K562 (cell line): ENCODE measurements around the gene ERGIC1. TPM values are rescaled to one million over a fixed set of nuclear protein-coding genes. Genes with fewer than 3 reads are reported as not detected.

ENCODE experiments used
- ATAC-seq: fragments of 200-7000 bp; cut with Tn5 transposase; 3 replicates; pipeline ENCODE4 v1.9.1; 2020; ENCODE audit warnings: moderate library complexity
- BruUV-seq: library from RNA; stranded (reverse); fragments of 400-500 nt; replicated peaks from 2 replicates; lab custom pipeline; 2021; lab: Mats Ljungman, UMichigan
- CTCF ChIA-PET: fragments of 300-600 bp; formaldehyde crosslinking; extraction: SDS; loops from one replicate; lab custom pipeline; 2021; ENCODE audit warnings: low intra/inter-chr PET ratio; lab: Yijun Ruan, JAX
- POLR2A ChIA-PET: fragments of 300-600, 350-650 bp; sonication (Branson Sonifier 250); formaldehyde crosslinking; extraction: SDS; loops from one replicate; lab custom pipeline; 2021; ENCODE audit warnings: antibody characterized with exemption, inconsistent platforms; lab: Yijun Ruan, JAX
- DNase-seq, 4 experiments: peaks; one replicate each; pipeline versions ENCODE4 v3.0.0 to v3.0.0-alpha.2; 2011 to 2018; ENCODE audit warnings: low spot score in 3 of 4, mixed read lengths in 3 of 4; ENCODE audit errors: extremely low read depth in 1 of 4
- FAIRE-seq: peaks from 2 replicates; lab custom pipeline; 2011; peaks lifted over from hg19 to GRCh38; lab: Jason Lieb, UNC
- H2AFZ ChIP-seq: 2 replicates; pipeline ENCODE4 v1.6.0; 2011; ENCODE audit warnings: low read depth, low read length, control low read depth, inconsistent platforms
- H3K27ac ChIP-seq: fragments of 200-600 bp; 3 replicates; pipeline ENCODE4 v1.8.0; 2011; ENCODE audit warnings: low read depth, mild to moderate bottlenecking, control low read depth, inconsistent platforms, low read length, moderate library complexity, mixed read lengths; ENCODE audit errors: extremely low read depth
- H3K27me3 ChIP-seq, 2 experiments: fragments of 300-600 bp in 1 of 2; 2 replicates in 1 of 2; 3 replicates in 1 of 2; pipeline versions ENCODE4 v1.6.0 to v1.8.0; 2011; ENCODE audit warnings: inconsistent platforms in 2 of 2, low read length in 2 of 2, mild to moderate bottlenecking in 1 of 2, mixed read lengths in 1 of 2, moderate library complexity in 1 of 2; ENCODE audit not compliant: control insufficient read depth in 2 of 2, insufficient read depth in 2 of 2
- H3K36me3 ChIP-seq: fragments of 300-600 bp; 3 replicates; pipeline ENCODE4 v1.8.0; 2011; ENCODE audit warnings: mild to moderate bottlenecking, low read length, inconsistent platforms; ENCODE audit not compliant: control insufficient read depth, insufficient read depth
- H3K4me1 ChIP-seq, 2 experiments: fragments of 200-600 bp in 1 of 2; replicated peaks in 1 of 2; 2 replicates in 1 of 2; 3 replicates in 1 of 2; pipeline versions ENCODE4 v1.5.1 to v1.8.0; 2011; ENCODE audit warnings: inconsistent platforms in 2 of 2, low read length in 2 of 2, mild to moderate bottlenecking in 1 of 2, mixed read lengths in 1 of 2, moderate library complexity in 1 of 2; ENCODE audit not compliant: control insufficient read depth in 2 of 2, insufficient read depth in 2 of 2
- H3K4me2 ChIP-seq: 2 replicates; pipeline ENCODE4 v1.6.1; 2011; ENCODE audit warnings: low read length, control low read depth, inconsistent platforms, mixed read lengths; ENCODE audit not compliant: insufficient read depth
- H3K4me3 ChIP-seq: fragments of 200-600 bp; sonication (generic), shearing (Covaris generic); 2 replicates; pipeline ENCODE4 v1.5.1; 2016; ENCODE audit warnings: control low read depth, inconsistent platforms
- H3K79me2 ChIP-seq: fragments of 200-600 bp; 3 replicates; pipeline ENCODE4 v1.8.0; 2011; ENCODE audit warnings: low read length, inconsistent platforms; ENCODE audit not compliant: control insufficient read depth, insufficient read depth
- H3K9ac ChIP-seq, 2 experiments: 2 replicates each; pipeline versions ENCODE4 v1.6.0 to v1.6.1; 2011; ENCODE audit warnings: low read depth in 2 of 2, low read length in 2 of 2, control low read depth in 1 of 2, inconsistent platforms in 1 of 2, mild to moderate bottlenecking in 1 of 2, mixed read lengths in 1 of 2; ENCODE audit not compliant: insufficient read depth in 1 of 2
- H3K9me1 ChIP-seq: one replicate; pipeline ENCODE4 v1.6.0; 2011; ENCODE audit warnings: inconsistent platforms, mild to moderate bottlenecking, low read length, moderate library complexity; ENCODE audit not compliant: control insufficient read depth, insufficient read depth
- H3K9me3 ChIP-seq: replicated peaks from 2 replicates; pipeline ENCODE4 v1.5.1; 2011; ENCODE audit warnings: low read depth, low read length, inconsistent platforms; ENCODE audit not compliant: control insufficient read depth, insufficient read depth
- H4K20me1 ChIP-seq: replicated peaks from 2 replicates; pipeline ENCODE4 v1.6.1; 2011; ENCODE audit warnings: low read length, inconsistent platforms, mixed read lengths; ENCODE audit not compliant: control insufficient read depth, insufficient read depth
- ARID1B ChIP-seq: fragments of 450-650 bp; IDR thresholded peaks from 2 replicates; pipeline ENCODE4 v1.6.1; 2016; ENCODE audit warnings: antibody characterized with exemption, mild to moderate bottlenecking, inconsistent platforms
- E2F6 ChIP-seq, 2 experiments: IDR thresholded peaks; 2 replicates each; pipeline ENCODE4 v1.6.1; 2011; ENCODE audit warnings: borderline replicate concordance in 1 of 2, control low read depth in 1 of 2, low read depth in 1 of 2, low read length in 1 of 2, mild to moderate bottlenecking in 1 of 2, mixed read lengths in 1 of 2, moderate library complexity in 1 of 2; ENCODE audit not compliant: insufficient read depth in 1 of 2, insufficient read length in 1 of 2, poor library complexity in 1 of 2, severe bottlenecking in 1 of 2; ENCODE audit errors: extremely low read depth in 1 of 2
- ELK3 ChIP-seq: fragments of 450-650 bp; formaldehyde crosslinking; IDR thresholded peaks from 2 replicates; pipeline ENCODE4 v1.4.0; 2020; ENCODE audit warnings: mild to moderate bottlenecking
- FOXM1 ChIP-seq, 2 experiments: fragments of 450-650 bp in 1 of 2; sonication (generic) in 1 of 2; formaldehyde crosslinking in 1 of 2; IDR thresholded peaks; 2 replicates each; pipeline versions ENCODE4 v1.6.1 to v1.9.0; 2017 to 2022; ENCODE audit warnings: low read depth in 2 of 2, mild to moderate bottlenecking in 2 of 2, missing genetic modification reagents in 1 of 2, moderate library complexity in 1 of 2
- GATA2 ChIP-seq: sonication (generic); formaldehyde crosslinking; IDR thresholded peaks from 2 replicates; pipeline ENCODE4 v1.4.0; 2020; ENCODE audit warnings: mild to moderate bottlenecking, missing genetic modification reagents
- MECOM ChIP-seq: fragments of 250-450 bp; sonication (Bioruptor Pico); IDR thresholded peaks from 2 replicates; pipeline ENCODE4 v1.8.0; 2022; ENCODE audit warnings: inconsistent platforms
- MEIS2 ChIP-seq: fragments of 450-650 bp; IDR thresholded peaks from 2 replicates; pipeline ENCODE4 v1.6.1; 2014; ENCODE audit warnings: mild to moderate bottlenecking; ENCODE audit not compliant: partially characterized antibody
- MXI1 ChIP-seq: IDR thresholded peaks from 2 replicates; pipeline ENCODE4 v1.6.1; 2011; ENCODE audit warnings: low read depth, mild to moderate bottlenecking, improper control_type of control experiment, low read length
- PML ChIP-seq: IDR thresholded peaks from 2 replicates; pipeline ENCODE4 v1.6.1; 2012; ENCODE audit warnings: low read length, inconsistent platforms
- PPARD ChIP-seq: fragments of 250-450 bp; sonication (Bioruptor Pico); IDR thresholded peaks from 2 replicates; pipeline ENCODE4 v1.8.0; 2022; ENCODE audit warnings: inconsistent platforms, mild to moderate bottlenecking, moderate library complexity
- PRMT5 ChIP-seq: sonication (generic); formaldehyde crosslinking; IDR thresholded peaks from 2 replicates; pipeline ENCODE4 v1.5.0; 2020; ENCODE audit warnings: missing genetic modification reagents
- RBM39 ChIP-seq: fragments of 200-400 bp; formaldehyde crosslinking; optimal IDR thresholded peaks from 2 replicates; pipeline ENCODE3; 2018; ENCODE audit warnings: low read depth, low read length
- RCOR1 ChIP-seq, 2 experiments: IDR thresholded peaks; 2 replicates each; pipeline ENCODE4 v1.6.1; 2012; ENCODE audit warnings: low read depth in 2 of 2, low read length in 2 of 2, borderline replicate concordance in 1 of 2, improper control_type of control experiment in 1 of 2
- RFX7 ChIP-seq: fragments of 250-450 bp; sonication (Bioruptor Pico); IDR thresholded peaks from 2 replicates; pipeline ENCODE4 v1.5.1; 2021; ENCODE audit warnings: mild to moderate bottlenecking
- SMARCA4 ChIP-seq: fragments of 450-650 bp; IDR thresholded peaks from 2 replicates; pipeline ENCODE4 v1.6.1; 2016
- SMARCE1 ChIP-seq: fragments of 450-650 bp; IDR thresholded peaks from 2 replicates; pipeline ENCODE4 v1.7.1; 2016; ENCODE audit warnings: mild to moderate bottlenecking
- SRSF9 ChIP-seq: fragments of 200-400 bp; formaldehyde crosslinking; IDR thresholded peaks from 2 replicates; pipeline ENCODE4 v1.6.1; 2017; ENCODE audit warnings: low read depth, low read length, borderline replicate concordance
- ZNF121 ChIP-seq: sonication (generic); formaldehyde crosslinking; conservative IDR thresholded peaks from 2 replicates; pipeline ENCODE4 v1.8.0; 2022; ENCODE audit warnings: missing genetic modification reagents
- ZNF449 ChIP-seq: fragments of 250-450 bp; sonication (Bioruptor Pico); IDR thresholded peaks from 2 replicates; pipeline ENCODE4 v1.8.0; 2022; ENCODE audit warnings: moderate library complexity, mild to moderate bottlenecking, inconsistent platforms
- ZNF717 ChIP-seq: fragments of 250-450 bp; sonication (Bioruptor Pico); IDR thresholded peaks from 2 replicates; pipeline ENCODE4 v1.5.0; 2021
- WGBS: fragments of 100-300 bp; shearing (Covaris generic); methylation state at CpG from one replicate; pipeline ENCODE4 v1.1.6; 2016; ENCODE audit warnings: low coverage, mixed read lengths; ENCODE audit not compliant: insufficient coverage; ENCODE audit errors: missing lambda C conversion rate; 5-methylcytosine and 5-hydroxymethylcytosine counted together
- in situ Hi-C: fragments of 300-500 bp; cut with MboI; formaldehyde crosslinking; loops from 4 replicates; pipeline ENCODE4 v1.15.0; 2018; ENCODE audit warnings: inconsistent platforms, mixed read lengths
- intact Hi-C: fragments of 100-400 bp; cut with micrococcal nuclease; formaldehyde crosslinking; loops from 2 replicates; pipeline ENCODE4 v1.14.2; 2022
- polyA plus RNA-seq, 8 experiments: library from polyadenylated mRNA; depleted of rRNA in 4 of 8; stranded (reverse) in 5 of 8; unstranded in 3 of 8; fragments of >200 nt; fragmentation: Nextera tagmentation in 2 of 8; fragmentation: Illumina TruSeq in 1 of 8; extraction: Ambion mirVana in 2 of 8; extraction: Trizol in 1 of 8; gene quantifications; 2 replicates each; pipeline versions ENCODE4 v1.2.1 to v1.2.3, GENCODE V29; 2011 to 2014; ENCODE audit warnings: inconsistent platforms in 1 of 8, missing spikeins in 1 of 8
- total RNA-seq, 7 experiments: library from RNA; depleted of rRNA in 6 of 7; stranded (reverse); fragments of >200 nt in 6 of 7; fragmentation: Illumina TruSeq in 2 of 7; extraction: Trizol in 2 of 7; gene quantifications; 2 replicates each; pipeline versions ENCODE4 v1.2.1 to v1.2.3, GENCODE V29; 2011 to 2021; ENCODE audit warnings: low replicate concordance in 1 of 7

ERGIC1 gene
- total and polyA plus RNA-seq, 9 of the 15 experiments (the other 6 are each of a cell fraction or from before 2014, with no cell fraction given), result 5.5 to 68.4 (median 36.4) TPM

DNA sequence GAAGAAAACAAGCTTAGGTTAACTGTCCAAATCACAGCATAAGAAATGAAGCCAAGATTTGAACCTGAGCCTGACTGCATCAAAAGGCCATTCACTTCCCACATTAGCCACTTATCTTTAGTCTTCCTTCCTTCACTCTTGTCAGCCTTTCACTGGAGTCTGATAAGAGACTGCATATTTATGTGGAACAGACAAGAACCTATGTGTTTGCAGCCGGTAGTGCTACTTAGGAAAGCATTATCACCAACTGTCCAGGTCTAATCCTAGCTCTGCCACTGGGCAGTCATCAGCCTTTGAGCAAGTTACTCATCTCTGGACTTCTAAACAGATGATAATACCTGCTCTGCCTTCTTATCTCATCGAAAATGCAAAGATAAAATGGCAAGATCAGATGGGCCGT lies 137.4 kb downstream of the ERGIC1 start:
- Histone ChIP-seq H3K4me3 (no peak overlapping the region), H2AFZ (no peak overlapping the region), H3K27ac (no peak overlapping the region), H3K4me2 (no peak overlapping the region; the same call in 1 of the 2 replicates), H3K9me1 (no peaks in the 10 kb centered on the region), H3K27me3 (0 out of 5 replicates have a peak, but pooled peaks cover 0 to 2% of the 10 kb centered on the region in 2 experiments), H4K20me1 (peaks cover 6% of the 10 kb centered on the region; the same call in 1 of the 2 replicates), H3K9me3 (no peaks in the 10 kb centered on the region), H3K79me2 (no peaks in the 10 kb centered on the region), H3K36me3 (peaks cover 18% of the 10 kb centered on the region; the same call in 1 of the 3 replicates), H3K9ac (no peak overlapping the region), H3K4me1 (peaks cover 3 to 13% of the 10 kb centered on the region in 2 experiments; a peak in 3 of 5 replicates)
- ChIA-PET POLR2A (interaction anchor here (0.6 to 3.2 kb wide), 3 partner anchors 11 to 345 kb away, joined by 3 to 36 read pairs (median 7); partner anchors contain the start of genes ATP6V0E1 and RPL26L1), CTCF (no interaction called here)
- WGBS, result 4% methylated on average over 3 of the region's 3 CpGs
- in situ Hi-C loops, result no loop called here
- BruUV-seq, result no TSS peak
- ATAC-seq (peak; percentile 84), DNase-seq (peak in 2 of 4 experiments; percentile 44 to 66), FAIRE-seq (peak; percentile 78)
- intact Hi-C loops, result no loop called here
- TF ChIP-seq MECOM, result peak; percentile 75
- TF ChIP-seq E2F6 (IDR thresholded peaks at IDR 0.05; ENCODE audit: borderline replicate concordance in 1 of 2, extremely low read depth in 1 of 2, insufficient read depth in 1 of 2, insufficient read length in 1 of 2, low read depth in 1 of 2, low read length in 1 of 2, poor library complexity in 1 of 2, severe bottlenecking in 1 of 2), result no peak
- no peak for TF ChIP-seq PRMT5 (CRISPR knock-in tag)
- TF ChIP-seq FOXM1 (IDR thresholded peaks at IDR 0.05; ENCODE audit: low read depth), result peak; percentile 65; the same call in 1 of the 2 replicates
- no peak for TF ChIP-seq FOXM1 (CRISPR knock-in tag; IDR thresholded peaks at IDR 0.05; ENCODE audit: low read depth)
- peak; percentile 64; the same call in 1 of the 2 replicates for TF ChIP-seq PML
- TF ChIP-seq ARID1B, result peak; percentile 89
- no peak for TF ChIP-seq ZNF449
- TF ChIP-seq SMARCA4, result peak; percentile 60; the same call in 1 of the 2 replicates
- no peak for TF ChIP-seq MXI1
- no peak for TF ChIP-seq RFX7 (CRISPR knock-in tag)
- TF ChIP-seq ZNF717, result no peak
- no peak for TF ChIP-seq RBM39
- peak in 1 of 2 experiments; percentile 98; a peak in 2 of 4 replicates for TF ChIP-seq RCOR1 (IDR thresholded peaks at IDR 0.05; ENCODE audit: borderline replicate concordance in 1 of 2, low read depth in 2 of 2, low read length in 2 of 2)
- TF ChIP-seq MEIS2, result peak; percentile 83
- TF ChIP-seq GATA2 (CRISPR knock-in tag), result peak; percentile 63
- TF ChIP-seq PPARD (CRISPR knock-in tag), result no peak
- no peak for TF ChIP-seq ELK3
- TF ChIP-seq ZNF121 (CRISPR knock-in tag), result no peak
- TF ChIP-seq SRSF9, result no peak
- peak; percentile 47; the same call in 1 of the 2 replicates for TF ChIP-seq SMARCE1
